ENCODE data around the gene SLC5A7. TPM values are rescaled to one million over a fixed set of nuclear protein-coding genes. Genes with fewer than 3 reads are reported as not detected.

The SLC5A7 gene
- total RNA-seq, 4 donors from 2014 or later: 0.19 TPM; not detected in 3

DNA sequence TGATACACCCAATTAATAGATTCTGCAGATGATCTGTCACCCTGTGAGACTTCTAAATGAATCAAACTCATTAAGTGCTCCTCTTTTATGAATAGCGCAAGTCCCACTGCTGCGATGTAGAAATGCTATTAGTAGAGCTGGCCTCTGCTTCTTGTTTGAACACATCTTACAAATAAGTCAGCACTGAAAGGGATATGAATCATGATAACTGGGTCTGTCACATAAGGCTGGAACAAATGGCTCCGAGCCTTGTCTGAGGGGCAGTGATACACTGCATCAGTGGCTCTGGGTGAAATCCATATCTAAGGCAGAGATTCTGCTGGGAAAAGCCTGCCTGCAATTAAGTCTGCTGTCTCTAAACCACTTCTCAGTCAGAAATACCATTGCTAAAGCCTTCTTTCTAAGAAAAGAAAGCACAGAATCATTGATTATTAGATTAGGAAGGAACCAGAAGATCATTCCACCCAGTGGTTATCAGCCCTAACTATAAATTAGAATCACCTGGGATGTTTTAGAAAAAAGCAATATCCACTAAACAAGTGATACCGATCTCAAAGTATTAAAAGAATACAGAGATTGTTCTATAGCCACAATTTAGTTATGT lies 75.2 kb downstream of the SLC5A7 start:
- Histone ChIP-seq H3K36me3 (no peaks in the 10 kb centered on the region), H3K27ac (no peak overlapping the region), H3K27me3 (no peaks in the 10 kb centered on the region), H3K4me1 (no peaks in the 10 kb centered on the region), H3K9me3 (no peaks in the 10 kb centered on the region), H3K4me3 (no peak overlapping the region)
- DNase-seq: no peak
- 73 to 76% methylated on average over 4 of the region's 4 CpGs for WGBS, 2 donors
- TF ChIP-seq POLR2A (IDR thresholded peaks at IDR 0.05): no peak
- TF ChIP-seq, protein P1, sequence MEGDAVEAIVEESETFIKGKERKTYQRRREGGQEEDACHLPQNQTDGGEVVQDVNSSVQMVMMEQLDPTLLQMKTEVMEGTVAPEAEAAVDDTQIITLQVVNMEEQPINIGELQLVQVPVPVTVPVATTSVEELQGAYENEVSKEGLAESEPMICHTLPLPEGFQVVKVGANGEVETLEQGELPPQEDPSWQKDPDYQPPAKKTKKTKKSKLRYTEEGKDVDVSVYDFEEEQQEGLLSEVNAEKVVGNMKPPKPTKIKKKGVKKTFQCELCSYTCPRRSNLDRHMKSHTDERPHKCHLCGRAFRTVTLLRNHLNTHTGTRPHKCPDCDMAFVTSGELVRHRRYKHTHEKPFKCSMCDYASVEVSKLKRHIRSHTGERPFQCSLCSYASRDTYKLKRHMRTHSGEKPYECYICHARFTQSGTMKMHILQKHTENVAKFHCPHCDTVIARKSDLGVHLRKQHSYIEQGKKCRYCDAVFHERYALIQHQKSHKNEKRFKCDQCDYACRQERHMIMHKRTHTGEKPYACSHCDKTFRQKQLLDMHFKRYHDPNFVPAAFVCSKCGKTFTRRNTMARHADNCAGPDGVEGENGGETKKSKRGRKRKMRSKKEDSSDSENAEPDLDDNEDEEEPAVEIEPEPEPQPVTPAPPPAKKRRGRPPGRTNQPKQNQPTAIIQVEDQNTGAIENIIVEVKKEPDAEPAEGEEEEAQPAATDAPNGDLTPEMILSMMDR (IDR thresholded peaks at IDR 0.05): no peak
- intact Hi-C loops (cut with DNase I): no loop called here

Other genes with a start within 250 kb of the SLC5A7 start
- not detected for gene RGPD4, start 159.6 kb upstream of the SLC5A7 start, total RNA-seq

All from esophagus squamous epithelium (tissue), 5 donors.